Cerebellar cortex (tissue), 1 donor: Measurements from ENCODE around the gene FAM222A.

Source experiments
- DNase-seq: peaks from one replicate; pipeline ENCODE4 v3.0.0-alpha.2; 2015; ENCODE audit warnings: low spot score

The FAM222A gene

DNA sequence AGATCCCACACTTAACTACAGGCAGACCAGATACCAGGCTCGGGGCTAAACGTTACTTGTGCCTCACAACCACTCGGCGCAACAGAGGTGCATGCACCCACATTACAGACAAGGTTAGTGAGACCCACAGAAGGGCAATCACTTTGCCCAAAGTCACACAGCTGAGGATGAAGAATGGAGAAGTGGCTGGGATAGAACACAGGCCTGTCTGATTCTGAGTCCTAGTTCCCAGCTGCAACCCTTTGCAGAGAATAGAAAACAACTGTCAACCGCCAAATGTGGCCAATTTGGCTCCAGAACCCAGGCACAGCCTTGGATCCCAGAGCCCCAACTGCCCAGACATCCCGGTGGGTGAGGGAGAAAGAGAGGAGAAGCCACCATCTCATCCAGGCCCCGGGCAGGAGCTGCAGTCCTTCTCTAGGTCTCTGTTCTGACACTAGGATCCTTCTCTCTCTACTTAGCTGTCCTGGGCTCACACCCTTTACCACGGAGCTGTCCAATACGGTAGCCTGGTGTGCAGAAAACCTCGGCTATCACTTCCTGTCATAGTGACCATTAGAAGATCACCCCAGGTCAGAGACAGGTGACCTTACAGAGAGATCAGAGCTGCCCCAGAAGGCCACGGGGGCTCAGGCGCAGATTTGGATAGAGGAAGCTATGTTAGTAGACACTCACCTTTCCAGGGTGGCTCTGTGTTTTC lies 59.1 kb downstream of the FAM222A start:
- DNase-seq = no peak

DNA sequence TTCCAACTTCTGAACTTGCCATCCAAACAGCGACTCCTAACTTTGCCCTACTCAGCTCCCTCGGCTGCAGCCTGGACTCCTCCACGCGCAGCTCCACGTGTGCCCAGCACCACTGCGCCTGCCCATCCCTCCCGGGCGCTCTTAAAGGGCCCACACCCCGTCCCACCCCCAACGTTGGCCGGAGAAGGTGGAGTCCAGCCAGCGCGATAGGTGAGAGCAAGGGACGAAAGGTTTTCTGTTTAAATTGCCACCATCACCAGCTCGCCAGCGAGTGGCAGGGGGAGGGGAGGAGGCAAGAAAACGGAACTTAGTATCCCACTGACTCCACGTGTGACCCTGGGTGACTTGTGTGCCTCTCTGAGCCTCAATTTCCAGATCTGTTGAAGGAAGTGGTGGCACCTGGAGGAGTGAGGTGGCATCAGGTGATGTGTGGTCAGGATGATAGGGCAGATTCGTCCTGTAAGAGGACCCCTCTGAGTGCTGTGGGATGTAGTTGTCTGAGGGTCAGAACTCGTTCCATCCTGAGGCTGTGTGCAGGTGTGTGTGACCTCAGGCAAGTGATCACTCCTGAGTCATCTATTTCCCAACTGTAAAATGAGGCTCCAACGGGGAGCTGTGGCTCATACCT lies 59.9 kb downstream of the FAM222A start:
- DNase-seq = no peak

DNA sequence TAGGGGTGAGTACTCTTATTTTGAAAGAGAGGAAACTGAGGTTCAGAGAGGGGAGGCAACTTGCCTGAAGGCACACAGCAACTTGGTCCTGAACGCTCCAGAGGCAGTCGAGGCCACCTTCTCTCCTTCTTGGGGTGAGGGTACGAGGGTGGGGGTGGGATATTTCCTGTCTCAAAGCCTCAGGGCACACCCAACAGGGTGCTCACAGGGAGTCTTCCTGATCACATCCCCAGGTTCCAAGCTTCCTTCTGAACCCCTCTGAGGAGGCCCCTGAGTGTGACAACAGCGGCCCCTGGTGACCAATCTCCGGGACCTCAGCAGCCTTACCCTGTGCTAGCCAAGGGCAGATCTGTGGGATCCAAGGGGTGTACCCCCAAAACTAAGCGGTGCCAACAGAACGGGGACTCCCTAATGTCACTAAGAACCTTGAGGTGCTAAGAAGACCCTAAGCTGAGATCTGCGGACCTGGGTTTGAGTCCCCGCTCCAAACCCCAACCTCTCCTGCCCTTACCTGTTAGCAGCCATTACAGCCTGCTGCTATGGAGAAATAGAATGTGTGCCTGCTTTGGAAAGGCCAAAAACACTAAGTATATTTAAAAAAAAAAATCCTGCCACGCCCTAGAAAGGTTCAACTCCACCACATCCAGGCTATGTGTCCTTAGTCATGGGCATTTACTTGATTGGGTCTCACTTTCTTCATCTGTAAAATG lies 61.7 kb downstream of the FAM222A start:
- DNase-seq = peak; percentile 73

DNA sequence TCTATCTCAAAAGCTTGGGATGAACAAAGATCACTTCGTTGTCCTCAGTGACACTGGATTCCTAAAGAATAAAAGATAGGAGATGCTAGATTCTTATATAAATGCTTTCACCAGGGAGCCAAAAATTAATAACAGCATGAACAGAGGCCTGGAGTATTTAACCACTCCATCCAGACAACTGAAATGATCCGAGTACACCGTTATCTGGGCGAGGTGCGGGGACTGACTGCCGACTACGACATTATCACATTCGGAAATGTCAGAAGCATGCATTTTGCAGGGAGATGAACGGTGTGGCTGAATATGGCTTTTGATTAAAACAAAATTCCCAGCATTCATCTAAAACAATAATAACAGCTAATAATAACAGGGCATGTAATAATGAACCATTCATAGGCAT lies 63.0 kb downstream of the FAM222A start:
- DNase-seq = no peak

DNA sequence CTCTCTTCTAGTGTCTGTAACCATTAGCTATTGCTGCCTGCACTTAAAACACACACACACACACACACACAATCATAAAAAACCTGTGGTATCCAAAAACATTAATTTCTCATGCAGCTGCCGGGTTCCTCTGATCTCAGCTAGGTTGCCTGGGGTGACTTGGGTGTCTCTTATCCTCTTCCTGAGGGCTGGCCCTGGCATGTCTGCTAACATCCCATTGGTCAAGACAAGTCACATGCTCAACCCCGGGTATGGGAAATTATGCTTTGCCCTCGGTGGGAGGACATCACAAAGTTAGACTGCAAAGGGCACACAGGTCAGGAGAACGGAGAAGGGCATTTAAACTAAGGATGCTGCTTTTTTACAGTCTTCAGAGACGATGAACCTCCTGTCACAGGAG lies 63.9 kb downstream of the FAM222A start:
- DNase-seq = no peak

DNA sequence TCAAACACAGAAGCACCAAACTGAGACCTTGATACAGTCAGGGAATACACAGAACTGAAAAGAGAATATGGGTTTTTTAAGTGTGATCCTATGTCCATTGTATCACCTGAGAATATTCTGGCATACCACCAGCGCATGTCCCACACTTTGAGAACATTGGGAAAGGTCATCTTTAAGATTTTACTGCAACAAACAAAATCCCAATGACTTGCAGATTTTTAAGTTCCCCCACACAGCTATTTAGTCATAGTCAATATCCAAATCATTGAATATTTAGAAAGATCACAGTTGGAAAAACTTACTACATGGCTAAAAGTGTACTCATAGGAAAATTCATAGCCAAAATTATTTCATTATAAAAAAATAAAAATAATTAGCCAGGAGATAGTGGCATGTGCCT lies 65.1 kb downstream of the FAM222A start:
- no peak for DNase-seq

DNA sequence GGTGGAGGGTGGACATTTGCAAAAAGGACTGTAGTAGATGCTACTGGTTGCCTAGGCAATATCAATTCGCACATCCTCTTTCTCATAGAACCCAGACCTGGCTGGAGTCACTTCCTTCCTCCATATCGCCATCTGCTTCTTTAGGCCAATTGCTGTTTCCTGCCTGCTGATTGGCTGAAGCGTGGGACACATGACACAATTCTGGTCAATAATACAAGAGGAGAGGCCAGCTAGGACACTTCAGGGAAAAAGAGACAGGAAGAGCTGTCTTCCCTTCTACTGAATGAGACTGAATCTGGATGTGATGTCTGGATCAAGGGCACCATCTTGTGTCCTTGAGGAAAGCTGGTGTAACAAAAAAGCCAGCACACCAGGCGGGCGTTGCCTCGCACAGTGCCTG lies 65.8 kb downstream of the FAM222A start:
- DNase-seq = no peak

DNA sequence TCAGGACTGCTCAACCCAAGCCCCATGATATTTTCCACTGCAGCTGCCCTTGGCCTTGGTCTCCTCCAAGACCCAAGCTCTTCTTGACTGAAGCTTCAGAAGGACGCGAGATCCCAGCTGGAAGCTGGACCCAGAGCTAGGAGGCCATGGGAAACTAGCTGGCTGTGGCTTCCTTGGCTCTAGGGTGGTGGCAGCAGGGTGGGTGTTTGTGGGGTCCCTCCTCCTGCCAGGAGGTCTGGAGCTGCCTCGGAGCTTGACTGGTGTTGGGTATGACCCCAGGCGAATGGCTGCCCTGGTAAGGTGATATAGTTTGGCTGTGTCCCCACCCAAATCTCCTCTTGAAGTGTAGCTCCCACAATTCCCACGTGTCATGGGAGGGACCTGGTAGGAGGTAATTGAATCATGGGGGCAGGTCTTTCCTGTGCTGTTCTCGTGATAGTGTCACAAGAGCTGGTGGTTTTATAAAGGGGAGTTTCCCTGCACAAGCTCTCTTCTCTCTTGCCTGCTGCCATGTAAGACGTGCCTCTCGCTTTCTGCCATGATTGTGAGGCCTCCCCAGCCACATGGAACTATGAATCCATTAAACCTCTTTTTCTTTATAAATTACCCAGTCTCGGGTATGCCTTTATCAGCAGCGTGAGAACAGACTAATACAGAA lies 68.2 kb downstream of the FAM222A start:
- DNase-seq = no peak

DNA sequence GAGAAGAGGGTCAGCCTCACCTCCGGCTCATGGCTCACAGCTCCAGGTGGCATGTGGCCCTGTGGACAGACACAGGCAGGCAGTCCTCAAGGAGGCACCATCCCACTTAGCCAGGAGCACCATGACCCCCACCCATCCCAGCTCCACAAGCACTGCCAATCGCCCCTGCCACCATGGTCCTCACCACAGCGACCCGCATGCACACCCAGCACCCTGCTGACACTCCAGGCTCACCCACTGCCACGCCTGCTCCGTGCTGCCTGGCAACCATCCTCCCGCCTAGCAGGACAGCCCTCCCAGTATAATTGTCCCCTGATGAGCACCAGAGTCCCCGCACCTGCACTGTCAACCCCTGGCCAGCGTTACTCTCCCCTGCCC lies 68.7 kb downstream of the FAM222A start:
- no peak for DNase-seq

DNA sequence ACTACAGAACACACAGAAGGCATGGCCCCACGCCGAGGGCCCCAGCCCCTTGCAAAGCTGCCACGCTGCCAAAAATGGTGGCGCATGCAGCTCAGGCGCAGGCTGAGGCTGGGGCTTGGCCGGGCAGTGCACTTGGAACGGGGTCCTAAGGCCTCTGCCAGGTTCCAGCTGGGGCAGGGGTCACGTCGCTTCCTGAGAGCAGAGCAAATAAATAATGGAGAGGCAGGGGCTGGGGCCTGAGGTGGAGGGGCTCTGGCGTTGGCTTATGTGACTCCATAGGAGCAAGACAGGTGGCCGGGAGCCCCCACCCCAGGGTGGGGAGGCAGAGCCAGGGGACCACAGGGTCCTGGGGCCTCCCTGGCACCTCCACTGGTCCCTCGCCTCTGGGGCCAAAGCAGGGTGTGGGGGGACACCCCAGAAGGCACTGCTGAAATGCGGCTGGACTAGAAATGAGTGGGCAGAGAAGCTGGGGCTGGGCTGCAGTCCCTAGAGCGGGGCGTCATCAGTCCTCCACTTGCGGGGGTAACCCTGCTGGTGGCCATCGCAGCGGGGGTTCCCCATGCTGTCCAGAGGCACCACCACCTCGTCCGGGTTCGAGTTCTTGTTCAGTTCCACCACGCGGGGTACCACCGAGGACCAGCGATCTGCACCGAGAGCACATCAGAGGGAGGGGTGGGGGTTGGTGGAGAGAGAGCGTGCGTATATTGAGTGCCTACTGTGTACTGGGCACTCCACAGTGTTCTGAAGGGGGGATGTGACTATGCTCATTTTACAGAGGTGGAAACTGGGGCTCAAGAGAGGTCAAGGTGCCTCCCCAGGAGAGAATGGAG lies 69.7 kb downstream of the FAM222A start:
- DNase-seq = no peak

DNA sequence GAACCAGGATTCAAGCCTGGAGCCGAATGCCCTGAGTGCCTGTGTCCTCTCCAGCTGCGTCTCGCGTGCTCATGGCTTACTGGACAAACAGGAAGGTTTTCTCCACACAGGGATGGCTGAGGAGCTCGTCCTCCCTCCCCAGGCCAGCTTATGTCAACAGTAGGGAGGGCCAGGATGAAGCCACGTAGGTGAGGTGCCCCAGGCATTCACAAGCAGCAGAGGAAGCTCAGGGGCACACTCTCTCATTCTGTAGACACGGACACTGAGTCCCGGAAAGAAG lies 70.3 kb downstream of the FAM222A start:
- no peak for DNase-seq

DNA sequence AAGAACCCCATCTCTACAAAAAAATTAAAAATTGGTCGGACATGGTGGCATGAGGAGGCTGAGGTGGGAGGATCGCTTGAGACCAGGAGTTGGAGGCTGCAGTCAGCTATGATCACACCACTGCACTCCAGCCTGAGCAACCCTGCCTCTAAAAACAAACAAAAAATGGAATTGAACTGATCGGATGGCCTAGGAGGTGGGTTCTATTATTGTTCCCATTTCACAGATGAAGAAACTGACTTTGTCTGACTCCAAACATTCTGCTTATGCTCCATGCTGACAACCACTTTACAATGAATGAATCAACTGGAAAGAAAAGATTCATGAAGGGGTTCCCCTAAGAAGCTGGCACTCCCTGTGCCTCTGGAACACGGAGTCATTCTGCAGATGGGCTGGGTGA lies 72.2 kb downstream of the FAM222A start:
- no peak for DNase-seq

DNA sequence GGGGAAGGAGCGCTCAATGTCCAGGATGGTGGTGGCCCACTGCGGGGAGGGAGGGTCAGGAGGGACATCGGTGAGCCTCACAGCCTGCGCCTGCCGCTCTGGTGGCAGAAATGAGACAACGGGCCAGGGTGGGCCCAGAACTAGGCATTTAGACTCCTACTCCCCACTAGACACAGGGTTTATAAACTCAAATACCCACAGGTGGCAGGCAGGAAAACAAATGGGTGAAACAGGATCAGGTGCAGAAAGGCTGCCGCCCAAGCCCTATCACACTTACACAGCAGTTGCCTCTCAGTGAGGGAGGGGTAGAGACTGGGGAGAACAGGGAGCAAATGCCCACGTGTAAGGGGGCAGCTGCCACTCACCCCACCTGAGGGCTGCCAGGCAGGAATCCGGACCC lies 73.2 kb downstream of the FAM222A start:
- no peak for DNase-seq

DNA sequence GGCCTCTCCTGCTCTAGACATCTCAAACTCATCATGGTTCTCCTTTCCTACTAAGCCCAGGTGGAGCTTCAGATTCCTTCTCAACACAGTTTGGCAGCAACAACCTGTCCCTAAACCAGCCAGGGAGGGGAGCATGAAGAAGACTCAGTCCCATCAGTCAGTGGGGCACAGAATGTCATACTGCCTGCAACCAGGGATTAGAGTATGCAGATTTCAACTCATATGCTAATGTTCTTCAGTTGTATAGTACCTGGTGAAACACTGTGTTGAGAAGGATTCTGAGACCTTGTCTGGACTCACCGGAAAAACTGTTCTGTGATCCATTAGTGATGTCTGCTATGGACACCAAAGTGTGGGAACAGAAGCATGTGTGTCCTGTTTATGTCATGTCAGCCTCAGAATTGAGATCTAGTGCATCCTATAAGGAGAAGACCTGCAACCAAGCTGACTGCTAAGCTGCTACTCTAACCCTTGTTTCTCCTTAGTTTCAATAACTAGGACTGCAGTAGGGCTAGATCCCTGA lies 76.0 kb downstream of the FAM222A start:
- no peak for DNase-seq

DNA sequence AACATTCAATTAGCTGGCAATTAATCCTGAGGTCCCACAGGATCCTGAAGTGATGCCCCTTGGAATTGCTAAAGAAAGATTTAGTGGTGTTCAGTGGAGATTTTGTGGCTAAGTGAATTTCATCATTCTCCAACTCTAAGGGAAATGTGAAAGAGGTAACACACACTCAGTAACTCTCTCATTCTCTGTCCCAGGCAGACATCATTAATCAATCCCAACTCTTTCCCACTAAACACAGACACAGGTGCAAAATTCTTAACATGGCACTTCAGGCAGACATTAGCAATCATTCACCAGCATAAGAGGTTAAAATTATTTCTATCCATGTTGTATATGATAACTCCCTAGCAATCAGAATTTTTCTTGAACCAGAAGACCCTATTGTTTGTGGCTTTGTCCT lies 79.4 kb downstream of the FAM222A start:
- no peak for DNase-seq

DNA sequence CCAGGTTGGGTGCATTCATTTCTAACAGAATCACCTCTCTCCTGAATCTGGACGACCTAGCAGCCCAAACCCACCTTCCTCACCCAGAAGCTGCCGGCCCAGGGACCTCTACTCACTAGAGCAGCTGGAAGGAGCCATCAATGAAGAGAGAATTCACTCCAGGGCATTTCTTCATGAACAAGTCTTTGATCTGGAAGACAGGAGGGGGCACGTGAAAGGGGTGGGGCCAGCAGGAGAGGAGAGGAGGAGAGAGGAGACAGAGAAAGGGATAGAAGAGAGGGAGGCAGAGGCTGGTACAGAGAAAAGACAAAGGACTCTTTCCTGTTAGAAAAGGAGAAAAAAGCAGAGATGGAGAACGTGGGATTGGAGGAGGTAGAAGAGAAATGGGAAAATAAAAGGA lies 79.8 kb downstream of the FAM222A start:
- no peak for DNase-seq

DNA sequence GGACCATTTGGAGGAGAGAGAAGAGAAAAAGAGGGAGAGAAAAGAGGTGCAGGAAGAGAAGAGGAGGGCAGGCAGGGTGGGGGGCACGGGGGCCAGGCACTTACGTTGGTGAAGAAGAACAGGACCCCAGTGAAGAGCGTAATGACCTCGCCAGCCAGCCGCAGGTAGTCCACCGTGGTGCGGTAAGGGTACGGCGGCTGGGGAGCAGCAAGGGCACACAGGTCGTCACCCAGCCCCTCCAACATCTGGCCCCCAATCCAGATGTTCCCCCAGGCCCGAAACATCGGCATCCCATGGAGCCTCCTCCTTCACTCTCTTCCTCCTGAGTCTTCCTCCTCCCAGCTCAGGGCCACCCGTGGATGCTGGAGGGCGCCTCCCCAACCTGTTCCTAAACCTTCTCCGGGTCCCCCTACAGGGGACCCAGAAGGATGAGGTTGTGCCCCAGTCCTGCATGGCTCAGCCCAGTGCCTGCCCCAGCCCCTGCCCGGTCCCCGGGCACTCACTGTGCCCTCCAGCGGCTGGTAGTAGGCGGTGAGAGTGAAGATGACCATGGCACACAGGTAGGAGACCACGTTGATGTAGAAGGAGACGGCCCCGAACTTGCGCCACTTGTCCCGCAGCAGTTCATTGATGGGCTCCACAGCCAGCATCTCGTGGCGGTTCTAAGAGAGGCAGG lies 80.3 kb downstream of the FAM222A start:
- DNase-seq = no peak

DNA sequence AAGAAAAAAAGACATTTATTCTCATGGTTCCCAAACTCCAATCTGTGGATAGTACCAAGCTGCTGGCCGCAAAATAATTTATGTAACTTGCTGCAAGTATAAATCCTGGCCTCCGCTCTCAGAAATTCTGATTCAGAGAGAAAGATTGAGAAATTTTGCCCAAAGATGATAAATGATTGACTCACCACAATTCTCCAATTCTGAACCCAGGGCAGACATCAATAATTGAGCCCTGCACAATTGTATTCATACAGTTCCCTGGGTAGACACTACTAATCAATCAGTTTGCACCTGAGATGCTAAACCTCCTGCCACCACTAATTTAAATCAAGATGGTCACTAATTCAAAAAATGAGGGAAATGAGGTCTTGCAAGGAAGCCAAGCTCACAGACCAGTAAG lies 81.4 kb downstream of the FAM222A start:
- no peak for DNase-seq

DNA sequence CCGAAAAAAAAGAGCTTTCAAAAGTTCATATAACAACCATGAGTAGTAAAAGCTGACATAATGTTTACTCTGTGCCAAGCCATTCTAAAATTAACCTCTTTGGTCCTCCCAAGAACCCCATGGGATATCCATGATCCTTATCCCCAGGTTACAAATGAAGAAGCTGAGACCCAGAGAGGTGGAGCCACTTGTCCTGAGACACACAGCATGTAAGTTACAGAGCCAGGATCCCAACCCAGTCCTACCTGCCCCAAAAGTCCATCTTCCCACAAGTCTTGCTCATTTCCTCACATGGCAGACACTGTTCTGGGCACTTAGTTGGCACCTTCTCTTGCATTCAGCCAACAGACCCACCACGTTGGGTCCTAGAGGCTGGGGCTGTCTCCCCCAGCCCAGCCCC lies 82.4 kb downstream of the FAM222A start:
- no peak for DNase-seq

DNA sequence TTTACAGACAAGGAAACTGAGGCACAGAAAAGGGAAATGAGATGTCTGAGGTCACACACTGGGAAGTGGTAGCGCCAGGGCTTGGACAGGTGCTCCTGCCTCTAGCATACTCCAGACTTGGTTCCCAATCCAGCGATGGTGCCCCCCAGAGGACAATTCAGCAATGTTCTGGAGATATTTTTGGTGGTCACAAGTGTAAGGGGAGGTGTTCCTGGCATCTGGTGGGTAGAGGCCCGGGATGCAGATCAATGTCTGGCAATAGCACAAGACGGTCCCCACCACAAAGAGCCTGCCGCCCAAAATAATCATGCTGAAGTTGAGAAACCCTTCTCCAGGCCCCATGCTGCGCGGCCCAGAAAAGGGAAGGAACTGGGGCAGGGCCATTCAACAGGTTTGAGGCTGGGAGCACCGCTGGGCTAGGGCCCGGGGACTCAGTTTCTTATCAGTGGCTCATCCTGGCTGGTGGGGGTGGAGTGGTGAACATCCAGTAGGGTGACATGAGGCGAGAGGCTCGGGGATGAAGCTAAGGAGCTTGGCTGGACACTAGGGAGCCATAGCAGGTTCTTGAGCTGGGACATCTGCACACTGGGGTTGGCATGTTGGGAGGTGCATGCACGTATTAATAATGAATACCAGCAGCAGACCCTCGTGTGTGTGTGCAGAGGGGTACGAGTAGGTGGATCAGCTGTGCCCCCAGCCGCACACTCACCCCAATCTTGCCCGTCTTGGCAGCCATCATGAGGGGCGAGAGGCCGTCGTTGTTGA lies 84.5 kb downstream of the FAM222A start:
- DNase-seq = no peak

DNA sequence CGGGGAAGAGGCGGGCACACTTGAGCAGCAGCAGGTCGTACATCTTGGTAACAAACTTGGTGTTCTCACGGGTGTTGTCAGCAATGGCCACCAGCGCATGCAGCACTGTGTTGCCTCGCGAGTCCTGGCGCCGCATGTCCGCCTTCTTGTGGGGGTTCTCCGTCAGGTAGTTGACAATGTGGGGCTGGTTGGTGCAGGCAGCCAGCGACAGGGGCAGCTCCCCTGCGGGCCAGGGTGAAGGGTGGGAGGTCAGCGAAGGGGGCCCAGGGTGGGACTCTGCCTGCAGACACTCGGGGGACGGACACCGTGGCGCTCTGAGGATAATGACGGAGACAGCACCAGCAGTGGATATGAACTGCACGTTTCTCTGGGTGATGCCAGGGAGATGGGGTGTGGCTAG lies 85.1 kb downstream of the FAM222A start:
- no peak for DNase-seq
